HG02840 (cell line): ENCODE results near the gene ASNSD1.
"Not testable (repeated sequence)": the region's sequence is repeated elsewhere in the genome, so short reads cannot be mapped to it uniquely, and the experiment has no call there.

Experiments
- ATAC-seq: cut with Tn5 transposase; IDR thresholded peaks from one replicate; pipeline ENCODE4 v1.9.1; 2021; ENCODE audit warnings: mild to moderate bottlenecking, moderate library complexity, moderate number of reproducible peaks; ENCODE audit not compliant: unreplicated experiment, low FRiP score

ASNSD1 gene

GRCh38 chr2:189683348-189683747 lies 22.1 kb downstream of the ASNSD1 start:
- ATAC-seq, result no peak

GRCh38 chr2:189684811-189685210 lies 23.6 kb downstream of the ASNSD1 start:
- no peak for ATAC-seq

GRCh38 chr2:189685540-189686229 lies 24.4 kb downstream of the ASNSD1 start:
- ATAC-seq, result no peak

- not testable (repeated sequence) for ATAC-seq
Measured at GRCh38 chr2:189687796-189688195, 26.5 kb downstream of the ASNSD1 start.

- ATAC-seq, result no peak
Measured at GRCh38 chr2:189696223-189696622, 35.0 kb downstream of the ASNSD1 start.

- ATAC-seq, result no peak
Measured at GRCh38 chr2:189698020-189698887, 37.0 kb downstream of the ASNSD1 start.

- ATAC-seq, result no peak
Measured at GRCh38 chr2:189700681-189701080, 39.4 kb downstream of the ASNSD1 start.

GRCh38 chr2:189702071-189702470 lies 40.8 kb downstream of the ASNSD1 start:
- no peak for ATAC-seq

GRCh38 chr2:189709501-189710221 lies 48.4 kb downstream of the ASNSD1 start:
- ATAC-seq, result no peak

- ATAC-seq, result not testable (repeated sequence)
Measured at GRCh38 chr2:189717593-189717992, 56.3 kb downstream of the ASNSD1 start.

- no peak for ATAC-seq
Measured at GRCh38 chr2:189719571-189719970, 58.3 kb downstream of the ASNSD1 start.
